ENCODE measurements around the gene EPN3.
A peak's percentile ranks its signal among the peaks of the same experiment; 100 is the strongest.

The EPN3 gene

GRCh38 chr17:50532452-50533024, at the start of gene EPN3:
TSS of gene EPN3 (plus strand) at chr17:50532735. CDS start at chr17:50536557, 3,822 bp downstream.
- DNase-seq, result no peak

- DNase-seq, result no peak
These were observed 49.3 kb upstream of the EPN3 start for GRCh38 chr17:50483266-50483665.

GRCh38 chr17:50484386-50485155, 48.0 kb upstream of the EPN3 start:
- no peak for DNase-seq

- no peak for DNase-seq
These were observed 45.1 kb upstream of the EPN3 start for GRCh38 chr17:50487213-50488096.

GRCh38 chr17:50488880-50489279, 43.7 kb upstream of the EPN3 start:
- DNase-seq, result no peak

- DNase-seq, result no peak
These were observed 41.0 kb upstream of the EPN3 start for GRCh38 chr17:50491505-50491904.

- no peak for DNase-seq
These were observed 40.3 kb upstream of the EPN3 start for GRCh38 chr17:50492214-50492613.

- no peak for DNase-seq
These were observed 38.8 kb upstream of the EPN3 start for GRCh38 chr17:50493744-50494143.

GRCh38 chr17:50495217-50495823, 37.2 kb upstream of the EPN3 start:
- DNase-seq, result no peak

GRCh38 chr17:50495918-50496317, 36.6 kb upstream of the EPN3 start:
- no peak for DNase-seq

- DNase-seq, result no peak
These were observed 34.3 kb upstream of the EPN3 start for GRCh38 chr17:50498021-50498874.

- DNase-seq, result no peak
These were observed 33.3 kb upstream of the EPN3 start for GRCh38 chr17:50499270-50499669.

- no peak for DNase-seq
These were observed 32.8 kb upstream of the EPN3 start for GRCh38 chr17:50499721-50500120.

GRCh38 chr17:50501054-50501453, 31.5 kb upstream of the EPN3 start:
- DNase-seq, result no peak

- no peak for DNase-seq
These were observed 30.1 kb upstream of the EPN3 start for GRCh38 chr17:50502301-50502990.

GRCh38 chr17:50505591-50506130, 26.9 kb upstream of the EPN3 start:
- no peak for DNase-seq

- DNase-seq, result no peak
These were observed 26.2 kb upstream of the EPN3 start for GRCh38 chr17:50506298-50506697.

- peak in 11 of 14 donors; percentile 12 to 75 (median 41) for DNase-seq
These were observed 24.5 kb upstream of the EPN3 start, which contains the start of gene MYCBPAP for GRCh38 chr17:50507871-50508572. TSS of gene MYCBPAP (plus strand) at chr17:50508439. CDS start at chr17:50508675, 236 bp downstream.

- peak in 3 of 14 donors; percentile 9 to 47 (median 9) for DNase-seq
These were observed 23.7 kb upstream of the EPN3 start for GRCh38 chr17:50508573-50509460.

All from C1 segment of cervical spinal cord (tissue), 14 donors.